Natural killer cell (primary cell): ENCODE results near the gene TALDO1. TPM values are rescaled to one million over a fixed set of nuclear protein-coding genes. Genes with fewer than 3 reads are reported as not detected.

Experiments used
- ATAC-seq, 3 donors: fragments of 150-1000 bp in 2 of 3; fragments of 200-7000 bp in 1 of 3; cut with Tn5 transposase; 1 replicate in 1 of 3; 2 replicates in 2 of 3; pipeline ENCODE4 v1.10.0; 2021; ENCODE audit warnings: mild to moderate bottlenecking in 2 of 3, moderate library complexity in 2 of 3
- DNase-seq, 2 donors: peaks; one replicate each; pipeline versions ENCODE4 v3.0.0 to v3.0.0-alpha.2; 2013 to 2021; ENCODE audit warnings: mixed read lengths in 1 of 2
- H3K27ac ChIP-seq: one replicate; pipeline ENCODE4 v1.5.1; 2013; ENCODE audit warnings: mild to moderate bottlenecking, low read length
- H3K27me3 ChIP-seq: one replicate; pipeline ENCODE4 v1.6.1; 2013; ENCODE audit warnings: low read length; ENCODE audit not compliant: control insufficient read depth, insufficient read depth
- H3K36me3 ChIP-seq: one replicate; pipeline ENCODE4 v1.6.1; 2013; ENCODE audit warnings: low read length; ENCODE audit not compliant: control insufficient read depth, insufficient read depth
- H3K4me1 ChIP-seq: one replicate; pipeline ENCODE4 v1.6.1; 2013; ENCODE audit warnings: low read length; ENCODE audit not compliant: control insufficient read depth, insufficient read depth
- H3K4me3 ChIP-seq: one replicate; pipeline ENCODE4 v1.5.1; 2013; ENCODE audit warnings: low read length
- H3K9me3 ChIP-seq: one replicate; pipeline ENCODE4 v1.6.1; 2013; ENCODE audit warnings: low read length; ENCODE audit not compliant: control insufficient read depth, insufficient read depth
- H3K27ac Mint-ChIP-seq, 2 donors: one replicate each; pipeline ENCODE4 v1.8.0; 2022; ENCODE audit warnings: mild to moderate bottlenecking in 2 of 2, mixed read lengths in 2 of 2, moderate library complexity in 1 of 2
- H3K27me3 Mint-ChIP-seq, 2 donors: one replicate each; pipeline ENCODE4 v1.8.0; 2022; ENCODE audit warnings: low read depth in 2 of 2, mixed read lengths in 2 of 2
- H3K36me3 Mint-ChIP-seq: one replicate; pipeline ENCODE4 v1.8.0; 2022; ENCODE audit warnings: mixed read lengths
- H3K4me1 Mint-ChIP-seq, 2 donors: one replicate each; pipeline ENCODE4 v1.8.0; 2022; ENCODE audit warnings: mixed read lengths in 2 of 2
- H3K4me3 Mint-ChIP-seq: one replicate; pipeline ENCODE4 v1.8.0; 2022; ENCODE audit warnings: mild to moderate bottlenecking, moderate library complexity, mixed read lengths
- H3K9me3 Mint-ChIP-seq, 2 donors: one replicate each; pipeline ENCODE4 v1.8.0; 2022; ENCODE audit warnings: mixed read lengths in 2 of 2
- WGBS: methylation state at CpG from one replicate; pipeline ENCODE4 v1.1.7; 2013; ENCODE audit warnings: missing lambda C conversion rate; ENCODE audit not compliant: insufficient coverage; 5-methylcytosine and 5-hydroxymethylcytosine counted together
- intact Hi-C: fragments of 100-400 bp; cut with micrococcal nuclease; formaldehyde crosslinking; loops from one replicate; pipeline ENCODE4 v1.14.2; 2022
- total RNA-seq, 4 donors: library from RNA; stranded (reverse); fragments of 120-200 nt in 1 of 4; gene quantifications; one replicate each; pipeline versions ENCODE4 v1.2.3 to v1.2.4, GENCODE V29; 2013 to 2022
- TF ChIP-seq, protein P1 (sequence below): fragments of 200-600 bp; IDR thresholded peaks from one replicate; pipeline ENCODE4 v1.8.0; 2022; ENCODE audit warnings: antibody characterized with exemption

Gene TALDO1
- total RNA-seq, 3 donors from 2014 or later (not counting 1 experiment from before 2014, with no cell fraction given), result 46.1 to 94.8 (median 55.4) TPM

DNA sequence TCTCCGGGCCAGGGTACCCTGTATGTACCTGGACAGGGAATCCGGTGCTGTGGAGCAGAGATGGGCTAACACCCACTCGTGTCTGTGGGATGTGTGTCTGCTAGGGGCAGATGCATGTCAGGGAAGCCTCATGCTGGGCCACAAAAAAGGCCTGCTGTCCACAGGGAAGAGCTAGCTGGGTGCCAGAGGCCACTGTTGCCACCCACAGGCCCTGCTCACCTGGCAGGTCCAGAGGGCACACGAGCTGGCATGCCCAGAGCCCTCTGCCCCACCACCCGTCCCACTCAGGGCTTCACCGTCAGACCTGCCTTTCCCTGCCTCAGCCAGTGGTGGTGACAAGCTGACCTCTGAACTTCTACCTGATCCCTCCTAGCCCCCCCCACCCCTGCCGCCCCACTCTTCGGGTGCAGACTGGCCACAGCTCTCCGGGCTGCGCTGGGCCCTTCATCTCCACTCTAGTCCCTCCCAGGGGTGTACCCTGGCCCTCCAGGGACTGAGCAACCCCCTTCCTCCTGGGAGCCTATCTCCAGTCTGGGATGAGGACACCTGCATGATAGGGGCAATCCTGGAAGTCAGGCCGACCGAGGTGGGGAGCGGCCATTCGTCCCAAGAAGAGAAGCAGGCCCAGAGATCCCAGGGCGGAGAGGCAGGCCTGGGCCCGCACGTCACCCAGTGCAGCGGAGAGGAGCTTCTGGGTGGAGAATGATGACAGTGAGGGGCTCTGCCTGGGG lies 49.5 kb downstream of the TALDO1 start:
- intact Hi-C loops, result loop anchor here (1.0 kb wide), 2 partner anchors 13 to 19 kb away; partner anchors contain the start of genes GATD1 and RPLP2
- Histone ChIP-seq H3K36me3 (peaks cover 21% of the 10 kb centered on the region), H3K27ac (peak overlapping the region; percentile 96), H3K4me3 (peak overlapping the region; percentile 91), H3K27me3 (no peaks in the 10 kb centered on the region), H3K9me3 (no peaks in the 10 kb centered on the region), H3K4me1 (peaks cover 36% of the 10 kb centered on the region)
- no peaks in the 10 kb centered on the region for H3K9me3 Mint-ChIP-seq
- H3K27ac Mint-ChIP-seq, result peak overlapping the region; percentile 93 to 95
- peaks cover 0 to 18% of the 10 kb centered on the region in 2 donors for H3K4me1 Mint-ChIP-seq
- no peaks in the 10 kb centered on the region for H3K36me3 Mint-ChIP-seq
- WGBS, result 27% methylated on average over 18 of the region's 18 CpGs
- H3K27me3 Mint-ChIP-seq, result no peaks in the 10 kb centered on the region
- DNase-seq, result no peak
- TF ChIP-seq, protein P1, sequence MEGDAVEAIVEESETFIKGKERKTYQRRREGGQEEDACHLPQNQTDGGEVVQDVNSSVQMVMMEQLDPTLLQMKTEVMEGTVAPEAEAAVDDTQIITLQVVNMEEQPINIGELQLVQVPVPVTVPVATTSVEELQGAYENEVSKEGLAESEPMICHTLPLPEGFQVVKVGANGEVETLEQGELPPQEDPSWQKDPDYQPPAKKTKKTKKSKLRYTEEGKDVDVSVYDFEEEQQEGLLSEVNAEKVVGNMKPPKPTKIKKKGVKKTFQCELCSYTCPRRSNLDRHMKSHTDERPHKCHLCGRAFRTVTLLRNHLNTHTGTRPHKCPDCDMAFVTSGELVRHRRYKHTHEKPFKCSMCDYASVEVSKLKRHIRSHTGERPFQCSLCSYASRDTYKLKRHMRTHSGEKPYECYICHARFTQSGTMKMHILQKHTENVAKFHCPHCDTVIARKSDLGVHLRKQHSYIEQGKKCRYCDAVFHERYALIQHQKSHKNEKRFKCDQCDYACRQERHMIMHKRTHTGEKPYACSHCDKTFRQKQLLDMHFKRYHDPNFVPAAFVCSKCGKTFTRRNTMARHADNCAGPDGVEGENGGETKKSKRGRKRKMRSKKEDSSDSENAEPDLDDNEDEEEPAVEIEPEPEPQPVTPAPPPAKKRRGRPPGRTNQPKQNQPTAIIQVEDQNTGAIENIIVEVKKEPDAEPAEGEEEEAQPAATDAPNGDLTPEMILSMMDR, result no peak
- no peak for ATAC-seq
- peak overlapping the region; percentile 95 for H3K4me3 Mint-ChIP-seq

GRCh38 chr11:797296-798092 lies 50.2 kb downstream of the TALDO1 start:
- DNase-seq, result peak; percentile 77 to 90
- H3K9me3 ChIP-seq, result no peaks in the 10 kb centered on the region
- peak overlapping the region; percentile 95 for H3K4me3 Mint-ChIP-seq

DNA sequence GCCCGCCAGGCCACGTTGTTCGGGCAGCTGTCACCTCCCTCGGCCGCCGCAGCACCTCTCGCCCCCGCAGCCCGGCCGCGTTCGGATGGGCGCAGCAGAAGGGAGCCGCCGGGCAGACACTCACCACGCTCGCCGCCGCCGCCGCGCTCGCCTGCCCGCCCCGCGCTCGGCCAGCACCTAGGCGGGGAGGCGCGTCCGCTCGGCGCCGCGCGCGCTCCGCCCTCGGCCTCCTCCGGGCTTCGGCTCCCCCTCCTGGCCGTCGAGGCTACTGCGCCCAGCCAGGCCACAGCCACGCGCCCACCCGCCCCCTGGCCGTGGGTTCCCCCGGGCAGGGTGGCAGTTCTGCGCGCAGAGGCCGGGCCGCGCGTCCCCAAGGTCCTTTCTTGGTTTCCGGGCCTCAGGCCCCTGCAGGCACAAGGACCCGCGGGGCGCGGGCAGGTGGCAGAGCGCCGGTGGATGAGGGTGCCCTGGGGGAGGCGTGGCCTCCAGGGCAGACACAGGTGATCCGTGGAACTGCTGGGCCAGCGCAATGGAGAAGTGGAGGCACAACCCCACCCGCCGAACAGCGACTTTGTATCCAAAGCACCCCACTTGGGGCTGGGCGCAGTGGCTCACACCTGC lies 50.9 kb downstream of the TALDO1 start, which contains the start of gene SLC25A22:
Gene SLC25A22 (minus strand): TSS at position 189 of the 621 bp plus-strand sequence. CDS start 3,275 bp downstream, outside the sequence.
- H3K4me1 Mint-ChIP-seq, result peaks cover 0 to 18% of the 10 kb centered on the region in 2 donors
- Histone ChIP-seq H3K36me3 (peaks cover 16% of the 10 kb centered on the region), H3K4me3 (peak within 1 kb of the TSS; percentile 91), H3K9me3 (no peaks in the 10 kb centered on the region), H3K4me1 (peaks cover 36% of the 10 kb centered on the region), H3K27ac (peak within 1 kb of the TSS; percentile 96), H3K27me3 (no peaks in the 10 kb centered on the region)
- peak within 1 kb of the TSS; percentile 95 for H3K4me3 Mint-ChIP-seq
- DNase-seq (peak; percentile 90 to 94), ATAC-seq (peak; percentile 68 to 86 (median 73))
- H3K9me3 Mint-ChIP-seq, result no peaks in the 10 kb centered on the region
- 2% methylated on average over 69 of the region's 69 CpGs for WGBS
- intact Hi-C loops, result no loop called here
- TF ChIP-seq, protein P1, result peak; percentile 89
- H3K27ac Mint-ChIP-seq, result peak within 1 kb of the TSS; percentile 93 to 95
- no peaks in the 10 kb centered on the region for H3K36me3 Mint-ChIP-seq
- H3K27me3 Mint-ChIP-seq, result no peaks in the 10 kb centered on the region

More at GRCh38 chr11:797296-798092, 50.2 kb downstream of the TALDO1 start:
- TF ChIP-seq, protein P1, result no peak
- peak overlapping the region; percentile 93 to 95 for H3K27ac Mint-ChIP-seq
- no peaks in the 10 kb centered on the region for H3K27me3 Mint-ChIP-seq
- H3K4me1 Mint-ChIP-seq, result peaks cover 0 to 18% of the 10 kb centered on the region in 2 donors
- no peaks in the 10 kb centered on the region for H3K9me3 Mint-ChIP-seq
- intact Hi-C loops, result loop anchor here (1.0 kb wide), 1 partner anchor 12 kb away; the partner anchor contains the start of gene RPLP2
- peaks cover 19% of the 10 kb centered on the region for H3K36me3 ChIP-seq
- H3K27ac ChIP-seq, result peak overlapping the region; percentile 96
- H3K4me1 ChIP-seq, result peaks cover 36% of the 10 kb centered on the region
- peak overlapping the region; percentile 91 for H3K4me3 ChIP-seq
- H3K27me3 ChIP-seq, result no peaks in the 10 kb centered on the region
- under 1% methylated on average over 57 of the region's 57 CpGs for WGBS
- ATAC-seq, result peak; percentile 61 to 71 (median 66)
- no peaks in the 10 kb centered on the region for H3K36me3 Mint-ChIP-seq
